Stimulated activated naive CD4-positive, alpha-beta T cell treated with Interleukin-2 at 50 U/mL for 16 hours (primary cell): ENCODE data around the gene TGFBR3.

Experiments used
- DNase-seq: peaks from one replicate; lab custom pipeline; 2025; lab: John Stamatoyannopoulos, UW

Gene TGFBR3

GRCh38 chr1:91777630-91778300 lies 108.2 kb downstream of the TGFBR3 start:
- no peak for DNase-seq

DNA sequence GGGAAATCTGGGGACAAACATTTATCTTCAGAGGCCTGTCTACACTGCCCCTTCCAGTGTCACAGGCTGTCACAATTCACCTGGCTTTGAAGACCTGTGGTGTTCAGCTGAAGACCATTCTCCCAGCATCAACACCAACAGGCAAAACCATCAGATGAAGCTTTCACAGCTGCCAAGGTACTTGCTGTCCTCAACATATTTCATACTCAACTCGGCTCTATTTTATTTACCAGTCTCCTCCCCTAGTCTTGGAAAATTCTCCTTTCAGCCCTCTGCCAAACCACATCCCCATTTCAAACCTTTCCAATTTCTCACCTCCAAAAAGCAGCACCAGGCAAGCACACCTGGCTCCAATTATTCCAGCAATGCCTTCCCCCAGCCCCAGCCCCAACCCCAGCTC lies 108.8 kb downstream of the TGFBR3 start:
- DNase-seq = no peak

- DNase-seq = no peak
These were observed 109.7 kb downstream of the TGFBR3 start for GRCh38 chr1:91776068-91776794.

DNA sequence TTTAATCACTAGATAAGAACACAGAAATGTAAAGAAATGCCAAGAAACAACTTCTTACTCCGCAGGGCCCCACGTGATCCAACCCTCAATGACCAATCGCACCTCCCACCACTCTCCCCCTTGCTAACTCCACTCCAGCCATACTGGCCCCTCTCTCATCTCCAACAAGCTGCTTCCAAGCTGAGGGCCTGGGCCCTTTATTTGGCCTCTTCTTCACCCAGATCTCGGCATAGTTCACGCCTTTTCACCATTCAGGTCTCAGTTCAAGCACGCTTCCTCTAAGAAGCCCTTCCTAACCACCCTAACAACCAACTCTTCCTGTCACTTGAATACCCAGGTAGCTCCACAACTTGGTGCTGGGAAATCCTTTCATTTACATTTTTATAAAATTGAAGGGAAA lies 110.7 kb downstream of the TGFBR3 start:
- DNase-seq = no peak

DNA sequence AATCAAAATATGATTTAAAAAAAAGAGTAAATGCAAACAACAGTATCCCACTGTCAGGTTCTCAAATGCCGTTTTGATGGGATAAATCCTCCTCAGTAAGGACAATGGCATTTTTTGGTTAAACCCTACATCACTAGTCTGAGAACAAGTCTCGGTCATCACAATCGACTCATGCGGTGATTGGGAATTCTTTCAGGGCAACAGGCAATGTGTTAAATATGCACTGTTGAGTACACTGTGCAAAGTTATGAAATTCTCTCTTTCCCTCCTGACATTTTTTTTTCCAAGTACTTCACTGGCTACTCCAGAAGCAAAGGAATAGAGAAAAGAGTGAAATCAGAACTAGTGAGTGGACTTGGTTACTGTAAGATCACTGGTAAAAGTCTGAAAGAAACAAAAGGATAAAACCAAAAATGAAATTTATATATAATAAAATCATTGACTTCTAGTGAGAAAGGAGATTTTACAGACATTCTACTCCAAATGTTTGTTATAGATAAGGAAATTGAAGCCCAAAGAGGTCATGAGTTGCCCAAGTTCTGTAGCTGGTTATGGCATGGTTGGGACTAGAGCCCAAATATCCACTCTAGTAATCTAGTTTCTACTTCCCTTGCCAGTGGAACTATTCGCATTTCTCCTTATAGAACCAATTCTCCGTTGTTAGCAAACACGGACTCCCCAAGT lies 111.3 kb downstream of the TGFBR3 start:
- no peak for DNase-seq

DNA sequence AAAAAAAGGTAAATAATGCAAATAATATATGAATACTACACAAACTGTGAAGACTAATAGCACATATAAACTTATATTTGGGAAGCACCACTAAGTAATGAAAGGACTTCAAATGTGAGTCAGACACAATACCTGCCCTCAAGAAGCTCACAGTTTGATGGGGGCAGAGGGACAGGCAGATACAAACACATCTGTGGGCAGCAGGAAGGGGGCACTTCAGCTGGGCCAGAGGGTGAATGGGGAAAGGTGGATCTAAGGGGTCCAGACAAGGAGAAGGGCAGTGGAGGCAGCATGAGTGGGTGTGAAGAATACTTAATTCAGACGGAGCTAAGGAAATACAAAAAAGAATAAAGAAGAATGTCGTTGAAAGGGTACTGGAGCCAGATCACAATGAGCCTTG lies 114.2 kb downstream of the TGFBR3 start:
- DNase-seq = no peak

- DNase-seq = no peak
These were observed 115.2 kb downstream of the TGFBR3 start for GRCh38 chr1:91770667-91771268.

DNA sequence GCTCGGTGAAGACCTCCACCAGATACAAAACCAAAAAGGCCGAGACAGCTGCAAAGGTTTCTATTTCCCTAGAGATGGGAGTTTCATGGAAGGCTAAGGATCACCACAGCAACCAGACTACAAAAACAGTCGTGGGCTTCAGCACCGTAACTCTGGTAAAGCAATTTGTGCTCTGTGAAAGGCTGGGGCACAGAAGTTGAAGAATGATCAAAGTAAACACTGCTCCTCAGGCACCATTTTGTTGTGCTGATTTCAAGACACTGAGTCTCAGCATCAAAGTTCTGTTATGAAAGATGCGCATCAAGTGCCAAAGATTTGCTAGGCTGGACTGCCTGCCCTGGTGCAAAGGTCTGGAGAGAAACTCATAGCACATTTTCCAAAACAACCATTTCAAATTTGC lies 116.2 kb downstream of the TGFBR3 start:
- no peak for DNase-seq

- DNase-seq = no peak
These were observed 116.9 kb downstream of the TGFBR3 start for GRCh38 chr1:91768786-91769725.

DNA sequence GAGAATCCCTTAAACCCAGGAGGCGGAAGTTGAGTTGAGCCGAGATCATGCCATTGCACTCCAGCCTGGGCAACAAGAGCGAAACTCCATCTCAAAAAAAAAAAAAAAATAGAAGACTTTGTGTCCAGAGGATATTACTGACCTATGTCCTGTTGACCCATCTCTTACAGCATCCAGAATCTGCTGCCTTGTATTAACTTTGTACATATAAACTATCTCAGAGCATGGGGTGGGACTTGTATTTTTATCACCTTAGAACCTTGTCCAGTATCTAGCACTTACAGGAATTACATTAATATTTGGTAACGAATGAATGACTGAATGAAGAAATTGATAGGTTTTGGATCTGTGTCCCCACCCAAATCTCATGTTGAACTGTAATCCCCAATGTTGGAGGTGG lies 117.8 kb downstream of the TGFBR3 start:
- no peak for DNase-seq

DNA sequence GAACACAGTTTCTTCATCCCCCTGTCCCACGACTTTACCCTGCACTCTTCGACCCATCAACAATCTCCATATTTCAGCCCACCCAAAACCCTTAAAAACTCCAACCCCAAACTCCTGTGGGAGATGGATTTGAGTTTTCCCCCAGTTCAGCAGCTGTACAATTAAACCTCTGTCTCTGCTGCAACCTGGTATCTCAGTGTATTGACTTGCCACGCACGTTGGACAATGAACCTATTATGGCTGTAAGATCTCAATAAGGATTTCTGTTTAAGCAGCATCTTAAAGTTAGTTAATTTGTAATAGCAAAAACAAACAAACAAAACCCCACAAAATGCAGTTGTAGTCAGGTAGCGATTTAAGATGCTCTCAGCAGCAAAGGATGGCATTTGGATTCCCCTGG lies 119.1 kb downstream of the TGFBR3 start:
- DNase-seq = no peak

DNA sequence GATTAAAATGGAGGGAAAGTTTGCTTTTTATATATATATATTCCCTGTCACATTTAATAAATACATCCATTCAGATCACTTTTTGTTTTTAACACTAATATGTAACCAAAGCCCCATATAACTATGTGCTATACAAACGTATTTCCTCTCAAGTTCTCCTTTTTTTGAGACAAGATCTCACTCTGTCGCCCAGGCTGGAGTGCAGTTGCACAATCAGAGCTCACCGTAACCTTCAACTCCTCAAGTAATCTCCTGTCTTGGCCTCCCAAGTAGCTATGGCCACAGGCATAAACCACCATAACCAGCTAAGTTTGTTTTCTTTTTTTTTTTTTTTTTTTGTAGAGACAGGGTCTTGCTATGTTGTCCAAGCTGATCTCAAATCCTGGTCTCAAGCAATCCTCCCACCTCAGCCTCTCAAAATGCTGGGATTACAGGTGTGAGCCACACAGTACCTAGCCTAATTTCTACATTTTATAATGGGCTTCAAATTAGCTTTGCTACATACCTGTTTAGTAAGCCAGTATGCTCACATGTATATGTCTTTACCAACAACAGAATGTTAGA lies 120.0 kb downstream of the TGFBR3 start:
- DNase-seq = no peak

GRCh38 chr1:91765293-91765692 lies 120.7 kb downstream of the TGFBR3 start:
- DNase-seq = no peak

GRCh38 chr1:91764471-91765115 lies 121.4 kb downstream of the TGFBR3 start:
- no peak for DNase-seq

- DNase-seq = no peak
These were observed 122.7 kb downstream of the TGFBR3 start for GRCh38 chr1:91763252-91763651.

DNA sequence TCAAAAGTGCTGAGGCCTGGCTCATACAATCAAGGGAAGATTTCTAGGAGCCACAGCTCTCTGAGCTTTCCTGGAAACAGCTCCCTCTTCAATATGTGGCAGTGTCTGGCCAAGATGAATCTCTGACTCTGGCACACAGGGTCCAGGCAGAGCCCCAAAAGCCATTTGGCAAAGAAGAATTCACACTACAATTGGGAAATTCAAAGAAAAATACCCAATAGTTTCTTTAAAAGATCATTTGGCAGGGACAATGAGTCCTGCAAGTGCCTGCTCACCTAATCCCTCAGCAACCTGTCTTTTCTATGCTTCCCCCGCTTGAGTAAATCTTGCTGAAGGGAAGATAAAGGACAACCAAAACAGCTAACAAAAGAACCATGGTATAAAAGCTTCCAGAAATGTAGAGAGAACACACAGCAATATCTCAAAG lies 124.6 kb downstream of the TGFBR3 start:
- DNase-seq = no peak

DNA sequence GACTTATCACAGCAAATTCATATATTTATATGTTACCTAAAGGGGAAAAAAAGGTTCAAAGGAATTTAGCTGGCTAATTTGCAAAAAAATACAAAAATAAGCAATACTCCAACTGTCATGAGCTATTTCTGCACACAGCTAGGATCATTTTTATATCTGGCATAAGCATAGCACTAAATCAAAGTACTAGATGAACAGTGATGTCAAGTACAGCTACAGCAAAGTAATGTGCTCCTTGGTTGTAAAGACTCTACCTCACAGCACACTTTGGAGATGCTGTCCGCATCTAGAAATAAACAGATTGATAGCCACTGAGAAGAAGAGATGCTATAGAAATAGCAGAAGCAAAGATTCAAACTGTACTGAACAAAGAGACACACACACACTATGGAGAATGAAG lies 125.4 kb downstream of the TGFBR3 start:
- DNase-seq = no peak

DNA sequence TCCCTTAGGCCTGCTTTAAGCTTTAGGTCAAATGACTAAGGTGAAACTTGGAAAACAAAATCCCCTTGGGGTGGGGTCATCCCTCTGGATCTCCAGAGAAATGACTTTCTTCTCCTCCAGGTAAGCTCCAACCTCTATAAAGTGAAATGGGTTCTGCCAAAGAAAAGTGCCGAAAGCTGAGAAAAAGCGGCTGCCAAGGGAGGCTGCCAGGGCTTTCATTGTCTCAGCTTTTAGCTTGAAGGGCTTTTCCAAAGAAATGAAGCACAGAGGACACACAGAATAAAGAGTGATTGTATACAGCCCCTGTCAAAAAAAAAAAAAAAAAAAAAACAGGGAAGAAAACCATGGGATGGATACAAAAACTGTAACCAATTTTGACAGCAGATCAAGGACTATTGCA lies 126.9 kb downstream of the TGFBR3 start:
- no peak for DNase-seq

DNA sequence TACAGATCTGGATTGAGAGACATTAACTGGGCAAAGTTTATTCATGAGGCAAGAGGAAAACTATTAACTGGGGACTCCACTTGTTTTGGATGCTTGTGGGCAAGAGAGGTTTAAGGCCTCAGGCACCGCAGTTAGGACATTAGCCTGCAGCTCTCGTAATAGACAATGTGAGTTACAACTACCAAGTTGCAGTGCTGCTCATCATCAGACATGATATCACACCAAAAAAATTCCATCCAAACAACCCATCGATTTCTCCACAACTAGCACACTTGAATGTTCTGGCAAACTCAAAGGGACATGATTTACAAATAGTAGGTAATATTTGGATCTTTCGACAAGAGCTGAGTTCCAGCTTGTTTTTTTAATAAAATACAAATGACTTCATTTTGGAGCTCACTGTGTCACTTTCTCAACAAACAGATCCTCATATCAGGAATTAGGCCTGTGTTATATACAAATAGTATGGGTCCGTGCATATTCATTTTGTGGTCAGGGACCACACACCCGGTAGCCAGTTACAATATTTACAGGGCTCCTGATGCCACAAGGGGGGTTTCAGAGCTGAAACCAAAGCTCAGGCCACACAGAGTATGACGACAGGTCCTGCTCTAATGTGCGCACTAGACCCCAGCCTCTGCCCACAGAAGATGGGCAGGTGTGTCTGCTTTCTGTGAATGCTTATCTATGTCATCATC lies 128.0 kb downstream of the TGFBR3 start:
- DNase-seq = no peak

- no peak for DNase-seq
These were observed 130.2 kb downstream of the TGFBR3 start for GRCh38 chr1:91755702-91756287.
